A549 (cell line): ENCODE results near the gene MAP2K6. TPM values are rescaled to one million over a fixed set of nuclear protein-coding genes. Genes with fewer than 3 reads are reported as not detected.

Experiments
- ATAC-seq, 2 experiments: fragments of 200-7000 bp in 1 of 2; fragments of >200 bp in 1 of 2; cut with Nextera tagmentation in 1 of 2; cut with Tn5 transposase in 1 of 2; 3 replicates each; pipeline versions ENCODE4 v1.8.0 to v1.9.1; 2018 to 2020; ENCODE audit warnings: mild to moderate bottlenecking in 1 of 2, moderate library complexity in 1 of 2
- CTCF ChIA-PET: fragments of 300-600 bp; sonication (Branson Sonifier 250); formaldehyde crosslinking; extraction: SDS; loops from one replicate; lab custom pipeline; 2021; ENCODE audit warnings: antibody characterized with exemption, inconsistent platforms; lab: Yijun Ruan, JAX
- POLR2A ChIA-PET: fragments of 350-600 bp; formaldehyde crosslinking; extraction: SDS; loops from one replicate; lab custom pipeline; 2021; ENCODE audit warnings: antibody characterized with exemption, inconsistent platforms; lab: Yijun Ruan, JAX
- DNase-seq, 2 experiments: peaks; one replicate each; pipeline versions ENCODE4 v3.0.0 to v3.0.0-alpha.2; 2011 to 2016; ENCODE audit warnings: low read depth in 1 of 2, low spot score in 1 of 2
- FAIRE-seq: peaks from 2 replicates; lab custom pipeline; 2011; peaks lifted over from hg19 to GRCh38; lab: Jason Lieb, UNC
- H3K27ac ChIP-seq, 2 experiments: fragments of >200 bp; sonication (Bioruptor Twin); formaldehyde crosslinking; 3 replicates each; pipeline ENCODE4 v1.5.1; 2016 to 2017
- H3K4me1 ChIP-seq: fragments of >200 bp; sonication (Bioruptor Twin); formaldehyde crosslinking; 3 replicates; pipeline ENCODE4 v1.6.1; 2016
- H3K4me2 ChIP-seq: fragments of >200 bp; sonication (Bioruptor Twin); formaldehyde crosslinking; 3 replicates; pipeline ENCODE4 v1.6.1; 2016
- H3K4me3 ChIP-seq: fragments of >200 bp; sonication (Bioruptor Twin); formaldehyde crosslinking; 3 replicates; pipeline ENCODE4 v1.5.1; 2016
- H3K9me3 ChIP-seq: fragments of >200 bp; sonication (Bioruptor Twin); formaldehyde crosslinking; 3 replicates; pipeline ENCODE4 v1.6.1; 2016
- BCL3 ChIP-seq: fragments of >200 bp; sonication (Bioruptor Twin); formaldehyde crosslinking; IDR thresholded peaks from 3 replicates; pipeline ENCODE4 v1.6.1; 2016
- CHD2 ChIP-seq: fragments of 150-350 bp; IDR thresholded peaks from 2 replicates; pipeline ENCODE4 v1.6.1; 2014; ENCODE audit warnings: low read length; ENCODE audit not compliant: partially characterized antibody
- CHD4 ChIP-seq: fragments of 200-600 bp; sonication (generic); IDR thresholded peaks from 2 replicates; pipeline ENCODE4 v1.6.1; 2016; ENCODE audit warnings: antibody characterized with exemption, mild to moderate bottlenecking, borderline replicate concordance
- E2F6 ChIP-seq: IDR thresholded peaks from 2 replicates; pipeline ENCODE4 v1.6.1; 2012; ENCODE audit warnings: low read depth, borderline replicate concordance
- EP300 ChIP-seq, 2 experiments: fragments of >200 bp; sonication (Bioruptor Twin); formaldehyde crosslinking; IDR thresholded peaks; 2 replicates in 1 of 2; 3 replicates in 1 of 2; pipeline ENCODE4 v1.6.1; 2016 to 2017
- ESRRA ChIP-seq: fragments of 150-350 bp; IDR thresholded peaks from 2 replicates; pipeline ENCODE4 v1.6.1; 2014; ENCODE audit warnings: mild to moderate bottlenecking, low read length, borderline replicate concordance
- HDAC2 ChIP-seq: fragments of 200-600 bp; sonication (generic); IDR thresholded peaks from 2 replicates; pipeline ENCODE4 v1.6.1; 2016
- HEYL ChIP-seq: fragments of 250-450 bp; sonication (Bioruptor Pico); IDR thresholded peaks from 2 replicates; pipeline ENCODE4 v1.8.0; 2021; ENCODE audit warnings: mild to moderate bottlenecking, moderate library complexity
- HMGXB4 ChIP-seq: fragments of 250-450 bp; sonication (Bioruptor Pico); IDR thresholded peaks from 2 replicates; pipeline ENCODE4 v1.5.0; 2021; ENCODE audit warnings: mild to moderate bottlenecking, moderate library complexity, borderline replicate concordance
- HOXA7 ChIP-seq: fragments of 250-450 bp; sonication (Bioruptor Pico); IDR thresholded peaks from 2 replicates; pipeline ENCODE4 v1.5.0; 2020; ENCODE audit warnings: mild to moderate bottlenecking, moderate library complexity
- HOXB5 ChIP-seq: fragments of 250-450 bp; sonication (Bioruptor Pico); IDR thresholded peaks from 2 replicates; pipeline ENCODE4 v1.5.0; 2020; ENCODE audit warnings: mild to moderate bottlenecking, moderate library complexity
- JUNB ChIP-seq: fragments of >200 bp; sonication (Bioruptor Twin); formaldehyde crosslinking; IDR thresholded peaks from 2 replicates; pipeline ENCODE4 v1.6.1; 2016
- KDM5A ChIP-seq: fragments of 200-600 bp; sonication (generic); IDR thresholded peaks from 2 replicates; pipeline ENCODE4 v1.6.1; 2016; ENCODE audit warnings: antibody characterized with exemption, mild to moderate bottlenecking
- MAFK ChIP-seq: fragments of 450-650 bp; IDR thresholded peaks from 2 replicates; pipeline ENCODE4 v1.6.1; 2014; ENCODE audit not compliant: partially characterized antibody
- MAZ ChIP-seq: fragments of 150-350 bp; IDR thresholded peaks from 2 replicates; pipeline ENCODE4 v1.6.1; 2014; ENCODE audit warnings: antibody characterized with exemption, low read depth, low read length, borderline replicate concordance
- MYC ChIP-seq: IDR thresholded peaks from 2 replicates; pipeline ENCODE4 v1.6.1; 2012; ENCODE audit warnings: mild to moderate bottlenecking, inconsistent platforms, low read length, improper control_type of control experiment, borderline replicate concordance
- NFE2L2 ChIP-seq: fragments of 150-350 bp; conservative IDR thresholded peaks from 2 replicates; pipeline ENCODE4 v1.6.1; 2014; ENCODE audit warnings: low read length
- PBX3 ChIP-seq: IDR thresholded peaks from 2 replicates; pipeline ENCODE4 v1.6.1; 2012
- POLR2AphosphoS2 ChIP-seq: conservative IDR thresholded peaks from 2 replicates; pipeline ENCODE4 v1.6.1; 2012; ENCODE audit warnings: low read length, improper control_type of control experiment, inconsistent platforms
- RFX5 ChIP-seq: fragments of 450-650 bp; IDR thresholded peaks from 2 replicates; pipeline ENCODE4 v1.7.1; 2014; ENCODE audit warnings: antibody characterized with exemption, mild to moderate bottlenecking, moderate library complexity
- ZFP36 ChIP-seq: fragments of 450-650 bp; IDR thresholded peaks from 2 replicates; pipeline ENCODE4 v1.6.1; 2014; ENCODE audit warnings: borderline replicate concordance; ENCODE audit not compliant: partially characterized antibody
- ZSCAN20 ChIP-seq: fragments of 250-450 bp; sonication (Bioruptor Pico); IDR thresholded peaks from 2 replicates; pipeline ENCODE4 v1.8.0; 2022; ENCODE audit warnings: mild to moderate bottlenecking, moderate library complexity
- WGBS: methylation state at CpG from one replicate; pipeline ENCODE4 v1.1.6; 2017; ENCODE audit errors: missing lambda C conversion rate; 5-methylcytosine and 5-hydroxymethylcytosine counted together
- polyA plus RNA-seq, 4 experiments: library from polyadenylated mRNA; depleted of rRNA in 3 of 4; stranded (reverse); fragments of >200 nt; fragmentation: RNase III in 1 of 4; extraction: RNeasy Plus Mini Kit Qiagen cat#74134 plus additional on column Dnase treatment in 1 of 4; gene quantifications; 2 replicates in 3 of 4; 3 replicates in 1 of 4; pipeline ENCODE4 v1.2.3, GENCODE V29; 2011 to 2017

The MAP2K6 gene
- polyA plus RNA-seq, 2 of the 4 experiments (the other 2 are of a cell fraction), result 20.2 to 20.7 TPM

GRCh38 chr17:69499318-69499717, 84.8 kb downstream of the MAP2K6 start:
- no peak overlapping the region for H3K4me3 ChIP-seq
- ChIA-PET CTCF (interaction anchor here (9.5 kb wide), 1 partner anchor 22 kb away, joined by 133 read pairs; no protein-coding TSS in a partner anchor), POLR2A (interaction anchor here (1.0 kb wide), 1 partner anchor 85 kb away, joined by 3 read pairs; the partner anchor contains the start of gene MAP2K6)
- peaks cover 34% of the 10 kb centered on the region for H3K4me1 ChIP-seq
- 86% methylated on average over 3 of the region's 3 CpGs for WGBS
- H3K9me3 ChIP-seq, result no peaks in the 10 kb centered on the region
- H3K27ac ChIP-seq, result no peak overlapping the region
- FAIRE-seq, result no peak
- no peak for ATAC-seq
- no peak for DNase-seq
- H3K4me2 ChIP-seq, result no peak overlapping the region
- no peak for TF ChIP-seq MYC
- TF ChIP-seq HMGXB4 (CRISPR knock-in tag), result no peak
- TF ChIP-seq KDM5A, result no peak
- TF ChIP-seq MAZ, result no peak
- TF ChIP-seq HEYL (CRISPR knock-in tag), result no peak
- no peak for TF ChIP-seq RFX5
- TF ChIP-seq EP300 (IDR thresholded peaks at IDR 0.05), result no peak
- no peak for TF ChIP-seq JUNB
- no peak for TF ChIP-seq BCL3
- TF ChIP-seq HDAC2, result no peak
- TF ChIP-seq ZFP36, result no peak
- TF ChIP-seq CHD2, result no peak
- no peak for TF ChIP-seq HOXA7 (CRISPR knock-in tag)
- no peak for TF ChIP-seq NFE2L2
- TF ChIP-seq HOXB5, result no peak
- TF ChIP-seq PBX3, result no peak
- no peak for TF ChIP-seq E2F6
- TF ChIP-seq CHD4, result no peak
- TF ChIP-seq POLR2AphosphoS2, result no peak

- FAIRE-seq (no peak), DNase-seq (no peak), ATAC-seq (no peak)
- Histone ChIP-seq H3K4me2 (peak overlapping the region; percentile 73), H3K4me1 (peaks cover 34% of the 10 kb centered on the region), H3K4me3 (no peak overlapping the region), H3K9me3 (no peaks in the 10 kb centered on the region), H3K27ac (peak overlapping the region; percentile 55 to 84)
- TF ChIP-seq HDAC2 (no peak), ESRRA (no peak), MAFK (no peak), HEYL (CRISPR knock-in tag) (no peak), ZSCAN20 (no peak)
- 74% methylated on average over 9 of the region's 9 CpGs for WGBS
- ChIA-PET CTCF (interaction anchor here (0.6 to 9.5 kb wide), 9 partner anchors 9 to 1129 kb away, joined by 3 to 133 read pairs (median 5); no protein-coding TSS in a partner anchor), POLR2A (interaction anchor here (1.3 to 1.5 kb wide), 2 partner anchors 87 to 174 kb away, joined by 3 to 7 read pairs; partner anchors contain the start of gene ABCA5)
These were observed 86.5 kb downstream of the MAP2K6 start for GRCh38 chr17:69500911-69501429.
